Activated CD8-positive, alpha-beta memory T cell treated with anti-CD3 and anti-CD28 coated beads for 4 hours (primary cell): ENCODE results near the gene MRPL46.
"Not testable (repeated sequence)": the region's sequence is repeated elsewhere in the genome, so short reads cannot be mapped to it uniquely, and the experiment has no call there.

Experiments used
- DNase-seq, 2 donors: peaks; one replicate each; pipeline ENCODE4 v3.0.0-alpha.2; 2020; ENCODE audit warnings: low read depth in 2 of 2

MRPL46 gene

DNA sequence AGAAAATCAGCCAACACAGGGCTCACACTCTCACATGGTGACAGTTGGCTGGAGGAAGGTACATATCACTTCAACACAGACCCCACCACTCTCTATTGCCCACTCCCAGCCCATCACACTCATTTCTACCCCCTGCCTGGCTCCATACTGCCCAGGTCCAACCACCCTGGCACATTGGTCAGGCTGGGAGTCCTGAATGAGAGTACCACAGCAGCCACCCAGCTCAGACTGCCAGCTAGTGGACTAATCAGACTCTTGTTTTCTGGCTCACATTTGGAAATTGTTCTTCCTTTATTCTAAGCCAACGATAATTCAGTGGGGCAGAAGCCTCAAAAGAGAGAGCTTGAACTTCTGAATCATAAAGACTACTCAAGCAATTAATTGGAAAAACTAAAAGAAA is 20.0 kb downstream of the MRPL46 start:
- no peak for DNase-seq

DNA sequence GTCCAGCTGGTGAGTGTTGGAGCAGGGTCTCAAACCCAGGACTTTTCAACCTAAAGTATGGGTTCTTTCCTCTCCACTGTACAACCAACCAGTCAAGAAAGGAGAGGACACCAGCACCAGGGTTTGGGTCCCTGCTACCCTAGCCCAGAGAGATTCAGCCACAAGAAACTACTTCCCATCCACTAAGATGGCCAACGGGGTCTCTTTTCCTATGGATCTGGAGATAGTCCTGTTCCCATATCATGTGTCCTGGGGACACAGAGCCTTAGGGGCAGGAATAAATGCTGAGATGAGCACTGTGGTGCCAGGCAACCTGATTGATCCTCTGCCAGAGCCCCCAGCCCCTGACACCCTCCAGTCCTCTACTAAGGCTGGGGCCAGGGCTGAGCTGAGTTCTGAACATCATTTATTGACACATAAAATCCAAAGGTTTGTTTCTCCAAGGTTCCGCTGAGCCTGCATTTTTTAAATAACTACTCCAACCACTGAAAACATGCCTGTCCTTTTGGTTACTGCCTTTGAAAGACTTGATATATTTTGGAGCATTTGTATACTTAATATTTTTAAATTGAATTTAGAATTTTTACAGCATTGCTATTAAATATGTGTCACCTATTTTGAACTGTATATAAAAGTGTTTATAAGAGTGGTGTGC is 26.0 kb downstream of the MRPL46 start:
- no peak for DNase-seq

DNA sequence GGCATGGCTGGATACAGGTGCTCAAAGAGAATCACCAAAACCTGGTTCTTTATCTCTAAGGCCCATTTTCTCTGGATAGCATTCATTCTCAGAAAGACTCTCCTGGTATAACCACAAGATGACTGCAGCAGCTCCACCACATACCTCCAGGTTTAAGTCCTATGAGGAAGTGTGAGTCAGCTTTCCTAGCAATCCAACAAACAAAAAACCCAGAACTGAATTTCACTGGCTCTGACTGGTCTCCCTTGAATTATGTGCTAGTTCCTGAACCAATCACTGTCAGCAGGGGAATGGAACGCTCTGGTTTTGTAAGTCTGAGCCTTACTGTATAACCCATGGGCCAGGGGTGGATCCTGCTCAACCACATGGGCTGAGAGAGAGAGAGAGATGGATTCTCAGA is 27.2 kb downstream of the MRPL46 start:
- no peak for DNase-seq

DNA sequence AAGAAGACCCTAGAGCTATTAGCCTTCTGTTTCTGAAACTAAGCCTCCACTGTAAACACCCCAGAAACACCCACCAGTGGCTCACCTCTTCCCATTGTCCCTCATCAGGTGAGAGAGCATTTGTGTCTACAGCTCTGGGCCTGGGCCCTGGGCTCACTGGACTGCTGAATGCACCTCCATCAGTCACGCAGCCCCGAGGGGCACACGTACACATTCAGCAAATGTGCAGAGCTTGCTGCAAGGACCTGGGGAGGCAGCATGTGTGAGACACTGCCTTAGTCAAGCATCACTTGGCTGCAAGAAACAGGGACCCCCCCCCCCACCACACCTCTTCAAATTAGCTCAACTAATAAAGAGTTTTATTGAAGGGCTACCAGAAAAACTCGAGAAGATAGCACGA is 29.0 kb downstream of the MRPL46 start:
- no peak for DNase-seq

DNA sequence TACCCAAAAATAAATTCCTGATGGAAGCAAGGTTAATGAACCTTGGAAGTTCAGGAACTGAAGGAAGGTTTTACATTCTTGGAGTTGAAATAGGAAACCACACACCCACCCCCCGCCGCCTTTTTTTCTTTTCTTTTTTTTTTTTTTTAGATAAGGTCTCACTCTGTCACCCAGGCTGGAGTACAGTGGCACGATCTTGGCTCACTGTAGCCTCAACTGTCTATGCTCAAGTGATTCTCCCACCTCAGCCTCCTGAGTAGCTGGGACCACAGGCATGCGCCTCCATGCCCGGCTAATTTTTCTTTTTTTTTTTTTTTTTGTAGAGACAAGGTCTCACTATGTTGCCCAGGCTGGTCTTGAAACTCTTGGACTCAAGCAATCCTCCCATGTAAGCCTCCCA is 33.1 kb downstream of the MRPL46 start:
- not testable (repeated sequence) for DNase-seq

DNA sequence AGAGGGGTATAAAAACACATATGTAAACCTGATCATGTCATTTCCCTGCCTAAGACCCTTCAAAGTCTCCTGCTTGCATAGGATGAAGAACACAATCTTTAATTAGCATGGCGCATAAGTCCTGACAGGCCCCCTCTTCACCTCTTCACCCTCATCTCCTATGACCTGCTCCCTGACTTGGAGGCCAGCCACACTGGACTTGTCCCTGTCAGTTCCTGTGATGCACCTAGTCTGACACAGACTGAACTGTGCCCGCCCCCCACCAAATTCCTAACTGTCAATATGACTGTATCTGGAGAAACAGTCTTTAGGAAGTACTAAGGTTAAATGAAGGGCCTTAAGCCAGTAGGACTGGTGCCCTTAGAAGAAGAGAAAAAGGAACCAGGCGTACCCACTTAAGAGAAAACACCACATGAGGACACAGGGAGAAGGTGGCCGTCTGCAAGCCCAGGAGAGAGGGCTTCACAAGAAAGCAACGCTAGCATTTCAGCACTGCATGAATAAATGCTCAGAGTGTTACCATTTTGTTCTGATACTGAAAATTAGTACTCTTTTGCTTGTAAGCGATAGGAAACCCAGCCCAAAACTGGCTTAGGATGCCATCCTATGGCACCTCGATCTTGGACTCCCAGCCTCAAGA is 34.0 kb downstream of the MRPL46 start:
- no peak for DNase-seq

DNA sequence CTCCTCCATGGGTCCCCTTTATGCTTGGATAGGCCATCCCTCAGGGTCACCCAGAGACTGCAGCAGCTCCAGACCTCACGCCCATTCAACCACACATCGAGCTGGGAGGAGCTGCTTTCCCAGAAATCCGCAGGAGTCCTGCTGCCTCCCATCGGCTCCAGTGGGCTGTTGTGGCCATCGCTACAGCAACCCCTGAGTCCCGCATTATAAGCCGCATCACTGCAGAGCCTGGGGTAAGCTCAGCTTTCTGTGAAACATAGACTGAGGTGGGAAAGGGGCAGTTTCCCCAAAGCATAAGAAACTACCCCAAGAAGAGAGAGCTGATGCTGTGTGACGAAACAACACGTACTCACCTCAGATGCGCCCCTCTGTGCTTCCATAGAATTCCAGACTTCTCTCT is 35.7 kb downstream of the MRPL46 start:
- no peak for DNase-seq

DNA sequence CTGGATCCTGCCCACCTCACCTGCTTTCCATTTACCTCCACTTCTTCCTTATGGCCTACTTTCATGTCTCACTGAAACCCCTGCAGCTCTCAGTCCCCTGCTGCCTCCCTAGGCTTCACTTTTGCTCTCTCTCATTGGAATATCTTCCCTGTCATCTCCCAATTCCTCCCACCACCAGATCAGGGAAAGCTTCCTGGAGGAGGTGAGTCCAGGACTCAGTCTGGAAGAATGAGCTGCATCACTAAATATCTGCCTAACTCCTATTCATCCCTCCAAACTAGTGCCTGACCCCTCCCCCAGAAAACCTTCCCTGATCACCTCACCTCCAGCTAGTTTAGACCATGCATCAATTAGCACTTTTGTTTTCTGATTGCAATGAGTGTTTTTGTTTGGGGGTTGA is 37.1 kb downstream of the MRPL46 start:
- no peak for DNase-seq

DNA sequence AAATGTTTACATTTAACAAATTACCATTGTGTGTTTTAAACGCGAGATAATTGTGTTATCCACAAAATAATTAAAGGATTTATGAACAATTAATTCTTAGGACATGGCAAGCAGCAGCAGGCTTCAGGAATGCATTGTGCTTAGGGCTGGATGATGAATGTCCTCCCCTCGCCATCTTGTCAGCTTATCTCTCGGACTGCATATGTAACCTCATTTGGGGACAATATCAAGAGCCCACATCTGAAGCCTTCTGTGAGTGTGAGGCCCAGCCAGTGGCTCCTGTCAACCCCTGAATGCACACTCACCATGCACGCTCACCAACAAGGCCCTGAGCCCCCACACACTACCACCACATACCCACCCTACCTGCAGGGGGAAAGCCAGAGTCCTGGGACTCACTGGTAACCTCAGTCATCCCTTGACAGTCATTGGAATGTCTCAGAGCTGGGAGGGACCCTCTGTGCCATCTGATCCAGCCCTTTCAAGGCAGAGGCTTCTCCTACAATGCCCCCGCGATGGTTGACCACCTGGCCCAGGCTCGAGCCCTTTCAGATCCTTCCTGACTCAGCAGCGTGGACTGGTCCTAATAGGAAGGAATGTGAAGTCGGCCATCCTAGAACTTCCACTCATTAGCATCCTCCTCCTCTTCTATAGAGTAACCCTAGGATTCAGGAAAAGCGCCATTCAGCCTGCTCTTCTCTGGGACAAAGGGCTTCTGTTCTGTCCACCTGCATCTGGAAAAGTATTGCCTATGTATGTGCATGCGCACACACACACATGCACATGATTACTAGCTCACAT is 38.2 kb downstream of the MRPL46 start:
- DNase-seq = no peak

DNA sequence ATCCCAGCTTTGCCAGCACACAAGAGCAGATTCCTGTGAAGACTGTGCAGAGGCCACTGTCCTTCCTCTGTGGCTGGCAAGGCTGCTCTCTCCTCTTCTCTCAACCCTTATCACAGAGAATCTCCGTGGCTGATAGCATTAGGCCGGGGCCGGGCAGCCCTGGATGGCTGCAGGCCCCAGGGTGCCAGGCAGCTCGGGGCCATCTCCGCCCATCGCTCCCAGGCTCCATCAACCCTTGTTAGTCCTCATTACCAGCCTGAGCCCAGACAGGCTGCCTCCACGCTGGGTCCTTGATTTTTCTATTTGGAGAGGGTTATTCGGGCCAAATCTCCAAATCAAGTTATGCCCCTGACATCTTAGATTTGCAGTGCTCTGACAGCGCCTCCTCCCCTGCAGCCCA is 39.1 kb downstream of the MRPL46 start:
- DNase-seq = no peak

DNA sequence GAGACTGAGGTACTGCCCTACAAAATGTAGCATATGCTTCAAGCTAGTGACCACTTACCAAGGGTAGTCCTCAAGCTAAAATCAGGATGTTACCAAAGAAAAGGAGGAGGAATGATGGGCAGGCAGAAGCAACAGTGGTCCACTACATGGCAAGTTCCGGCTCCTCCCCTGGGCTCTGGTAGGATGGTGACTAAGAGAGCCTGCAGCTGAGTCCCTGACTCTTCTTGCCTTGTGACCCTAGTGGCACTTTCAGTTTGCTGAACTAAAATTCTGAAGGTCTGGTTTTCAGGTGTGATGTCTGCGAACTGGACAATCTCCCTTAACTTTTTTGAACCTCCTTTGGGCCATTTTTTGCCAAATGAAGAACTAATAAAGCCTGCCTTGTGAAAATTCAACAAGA is 40.9 kb downstream of the MRPL46 start:
- no peak for DNase-seq

DNA sequence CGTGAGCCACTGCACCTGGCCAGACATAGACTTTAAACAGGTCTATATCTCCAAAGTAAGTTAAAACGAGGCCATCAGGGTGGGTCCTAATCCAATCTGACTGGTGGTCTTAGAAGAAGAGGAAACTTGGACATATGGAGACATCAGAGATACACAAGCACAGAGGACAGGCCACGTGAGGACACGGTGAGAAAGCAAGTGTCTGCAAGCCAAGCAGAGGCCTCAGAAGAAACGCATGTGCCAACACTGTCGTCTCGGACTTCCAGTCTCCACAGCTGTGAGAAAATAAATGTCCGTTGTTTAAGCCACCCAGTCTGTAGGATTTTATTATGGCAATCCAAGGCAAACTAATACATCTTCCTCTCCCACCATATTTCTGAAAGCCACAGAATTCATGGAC is 43.9 kb downstream of the MRPL46 start:
- no peak for DNase-seq

DNA sequence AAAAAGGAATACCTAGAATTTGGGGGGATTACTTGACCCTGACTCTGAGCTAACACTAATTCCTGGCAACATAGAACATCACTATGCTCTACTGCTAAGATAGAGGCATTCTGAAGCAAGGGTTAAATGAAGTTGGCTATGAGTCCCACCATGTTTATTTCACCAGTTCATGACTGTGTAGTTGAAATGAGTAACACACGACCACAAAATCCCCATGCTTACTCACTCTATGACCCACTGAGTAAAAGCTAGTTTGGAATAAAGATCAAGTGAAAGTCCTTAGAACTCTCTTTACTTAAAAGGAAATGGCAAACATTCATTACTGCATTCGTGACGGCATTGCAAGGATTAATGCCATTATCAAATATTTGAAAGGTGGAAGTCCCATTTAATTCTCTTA is 47.4 kb downstream of the MRPL46 start:
- DNase-seq = no peak
